ENCODE results near the gene TRIM13. TPM values are rescaled to one million over a fixed set of nuclear protein-coding genes. Genes with fewer than 3 reads are reported as not detected.

Gene TRIM13
- total and polyA plus RNA-seq, 2 of the 13 experiments (the other 11 are each of a cell fraction or from before 2014, with no cell fraction given) = 22.0 to 24.4 TPM

GRCh38 chr13:49972709-49973108 lies 24.1 kb upstream of the TRIM13 start (continued):
- TF ChIP-seq, protein P1, sequence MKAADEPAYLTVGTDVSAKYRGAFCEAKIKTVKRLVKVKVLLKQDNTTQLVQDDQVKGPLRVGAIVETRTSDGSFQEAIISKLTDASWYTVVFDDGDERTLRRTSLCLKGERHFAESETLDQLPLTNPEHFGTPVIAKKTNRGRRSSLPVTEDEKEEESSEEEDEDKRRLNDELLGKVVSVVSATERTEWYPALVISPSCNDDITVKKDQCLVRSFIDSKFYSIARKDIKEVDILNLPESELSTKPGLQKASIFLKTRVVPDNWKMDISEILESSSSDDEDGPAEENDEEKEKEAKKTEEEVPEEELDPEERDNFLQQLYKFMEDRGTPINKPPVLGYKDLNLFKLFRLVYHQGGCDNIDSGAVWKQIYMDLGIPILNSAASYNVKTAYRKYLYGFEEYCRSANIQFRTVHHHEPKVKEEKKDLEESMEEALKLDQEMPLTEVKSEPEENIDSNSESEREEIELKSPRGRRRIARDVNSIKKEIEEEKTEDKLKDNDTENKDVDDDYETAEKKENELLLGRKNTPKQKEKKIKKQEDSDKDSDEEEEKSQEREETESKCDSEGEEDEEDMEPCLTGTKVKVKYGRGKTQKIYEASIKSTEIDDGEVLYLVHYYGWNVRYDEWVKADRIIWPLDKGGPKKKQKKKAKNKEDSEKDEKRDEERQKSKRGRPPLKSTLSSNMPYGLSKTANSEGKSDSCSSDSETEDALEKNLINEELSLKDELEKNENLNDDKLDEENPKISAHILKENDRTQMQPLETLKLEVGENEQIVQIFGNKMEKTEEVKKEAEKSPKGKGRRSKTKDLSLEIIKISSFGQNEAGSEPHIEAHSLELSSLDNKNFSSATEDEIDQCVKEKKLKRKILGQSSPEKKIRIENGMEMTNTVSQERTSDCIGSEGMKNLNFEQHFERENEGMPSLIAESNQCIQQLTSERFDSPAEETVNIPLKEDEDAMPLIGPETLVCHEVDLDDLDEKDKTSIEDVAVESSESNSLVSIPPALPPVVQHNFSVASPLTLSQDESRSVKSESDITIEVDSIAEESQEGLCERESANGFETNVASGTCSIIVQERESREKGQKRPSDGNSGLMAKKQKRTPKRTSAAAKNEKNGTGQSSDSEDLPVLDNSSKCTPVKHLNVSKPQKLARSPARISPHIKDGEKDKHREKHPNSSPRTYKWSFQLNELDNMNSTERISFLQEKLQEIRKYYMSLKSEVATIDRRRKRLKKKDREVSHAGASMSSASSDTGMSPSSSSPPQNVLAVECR (CRISPR knock-in tag; IDR thresholded peaks at IDR 0.05; ENCODE audit: borderline replicate concordance) = no peak
- TF ChIP-seq ARID5B (CRISPR knock-in tag; IDR thresholded peaks at IDR 0.05) = no peak
- TF ChIP-seq GZF1 (CRISPR knock-in tag; IDR thresholded peaks at IDR 0.05) = no peak

DNA sequence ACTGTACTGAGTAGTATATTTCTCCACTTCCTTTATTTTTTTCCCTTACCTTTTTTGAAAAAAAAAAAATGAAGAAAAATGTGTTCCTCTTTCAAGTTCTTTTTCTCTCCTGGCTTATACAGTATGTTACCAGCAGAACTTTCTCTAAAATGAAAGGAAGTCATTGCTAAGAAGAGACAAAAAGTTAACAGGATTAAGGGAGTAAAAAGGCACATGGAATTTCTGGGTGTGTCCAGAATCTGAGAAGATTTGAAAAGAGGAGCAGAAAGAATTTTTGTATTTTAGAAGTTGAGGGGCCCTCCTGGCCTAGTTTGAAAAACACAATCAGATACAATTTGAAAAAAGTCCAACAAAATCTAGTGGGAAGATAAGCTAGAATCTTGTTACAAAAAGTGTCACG lies 21.0 kb upstream of the TRIM13 start:
- no peak overlapping the region for H3K9ac ChIP-seq (ENCODE audit: insufficient read depth, low read depth, low read length)
- no peak for FAIRE-seq
- H3K27ac ChIP-seq (ENCODE audit: extremely low read length, insufficient read depth, low read length) = no peak overlapping the region
- ATAC-seq = no peak
- POLR2A ChIA-PET = no interaction called here
- no peak overlapping the region for H3K4me3 ChIP-seq (replicated peaks in 1 of 3; ENCODE audit: insufficient read depth in 1 of 3, low read depth in 2 of 3, low read length in 3 of 3)
- intact Hi-C loops (cut with micrococcal nuclease; ENCODE audit: unreplicated experiment) = loop anchor here (1.0 to 5.0 kb wide), 4 partner anchors 106 to 1094 kb away; no protein-coding TSS in a partner anchor
- H3K79me2 ChIP-seq (ENCODE audit: insufficient read depth, low read length) = no peaks in the 10 kb centered on the region
- 90% methylated on average over 1 of the region's 1 CpG for WGBS (ENCODE audit: low lambda C conversion rate)
- peaks cover 24% of the 10 kb centered on the region for H3K4me1 ChIP-seq (ENCODE audit: insufficient read depth, low read length)
- no TSS peak for BruUV-seq (replicated peaks)
- in situ Hi-C loops (cut with HindIII; ENCODE audit: extremely low pct_ligation_motif_present, low pct_unique_long_range_greater_than_20kb) = loop anchor here (10.0 to 25.0 kb wide), 4 partner anchors 561 to 1086 kb away; no protein-coding TSS in a partner anchor
- no peaks in the 10 kb centered on the region for H3K9me3 ChIP-seq (ENCODE audit: low read length)
- H3K36me3 ChIP-seq (replicated peaks in 1 of 2; ENCODE audit: control insufficient read depth in 1 of 2, insufficient read depth in 2 of 2, low read length in 2 of 2) = no peaks in the 10 kb centered on the region
- CTCF ChIA-PET (ENCODE audit: low intra/inter-chr PET ratio, low total read pairs) = no interaction called here
- H3K27me3 ChIP-seq (ENCODE audit: control insufficient read depth in 1 of 2, insufficient read depth in 2 of 2, low read length in 2 of 2) = no peaks in the 10 kb centered on the region
- no peak overlapping the region for H3K4me2 ChIP-seq (ENCODE audit: low read depth, low read length)
- no peak for DNase-seq (ENCODE audit: low spot score)
- H2AFZ ChIP-seq (ENCODE audit: low read length) = no peak overlapping the region
- no peaks in the 10 kb centered on the region for H4K20me1 ChIP-seq (ENCODE audit: insufficient read depth, low read length)
- TF ChIP-seq RARA (CRISPR knock-in tag; IDR thresholded peaks at IDR 0.05) = no peak
- TF ChIP-seq ZNF30 (CRISPR knock-in tag; IDR thresholded peaks at IDR 0.05) = no peak
- TF ChIP-seq ELF4 (CRISPR knock-in tag; IDR thresholded peaks at IDR 0.05; ENCODE audit: borderline replicate concordance) = no peak
- TF ChIP-seq ZNF563 (CRISPR knock-in tag; IDR thresholded peaks at IDR 0.05) = no peak
- TF ChIP-seq, protein P2, sequence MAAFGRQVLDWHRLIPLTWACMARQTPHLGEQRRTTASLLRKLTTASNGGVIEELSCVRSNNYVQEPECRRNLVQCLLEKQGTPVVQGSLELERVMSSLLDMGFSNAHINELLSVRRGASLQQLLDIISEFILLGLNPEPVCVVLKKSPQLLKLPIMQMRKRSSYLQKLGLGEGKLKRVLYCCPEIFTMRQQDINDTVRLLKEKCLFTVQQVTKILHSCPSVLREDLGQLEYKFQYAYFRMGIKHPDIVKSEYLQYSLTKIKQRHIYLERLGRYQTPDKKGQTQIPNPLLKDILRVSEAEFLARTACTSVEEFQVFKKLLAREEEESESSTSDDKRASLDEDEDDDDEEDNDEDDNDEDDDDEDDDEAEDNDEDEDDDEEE (CRISPR knock-in tag; IDR thresholded peaks at IDR 0.05) = no peak
- no peak for TF ChIP-seq ZNF557 (CRISPR knock-in tag; IDR thresholded peaks at IDR 0.05)
- no peak for TF ChIP-seq ZNF24 (IDR thresholded peaks at IDR 0.05)
- no peak for TF ChIP-seq ZNF720 (CRISPR knock-in tag; IDR thresholded peaks at IDR 0.05)
- TF ChIP-seq MYC (CRISPR knock-in tag; IDR thresholded peaks at IDR 0.05; ENCODE audit: borderline replicate concordance) = no peak
- TF ChIP-seq SNAI1 (CRISPR knock-in tag; IDR thresholded peaks at IDR 0.05; ENCODE audit: borderline replicate concordance) = no peak
